GM18909 (cell line): ENCODE results near the gene ELF4.
"Not testable (repeated sequence)": the region's sequence is repeated elsewhere in the genome, so short reads cannot be mapped to it uniquely, and the experiment has no call there.

Experiments used
- ATAC-seq: cut with Tn5 transposase; IDR thresholded peaks from one replicate; pipeline ENCODE4 v1.9.1; 2021; ENCODE audit warnings: mild to moderate bottlenecking; ENCODE audit not compliant: unreplicated experiment, poor library complexity

The ELF4 gene

DNA sequence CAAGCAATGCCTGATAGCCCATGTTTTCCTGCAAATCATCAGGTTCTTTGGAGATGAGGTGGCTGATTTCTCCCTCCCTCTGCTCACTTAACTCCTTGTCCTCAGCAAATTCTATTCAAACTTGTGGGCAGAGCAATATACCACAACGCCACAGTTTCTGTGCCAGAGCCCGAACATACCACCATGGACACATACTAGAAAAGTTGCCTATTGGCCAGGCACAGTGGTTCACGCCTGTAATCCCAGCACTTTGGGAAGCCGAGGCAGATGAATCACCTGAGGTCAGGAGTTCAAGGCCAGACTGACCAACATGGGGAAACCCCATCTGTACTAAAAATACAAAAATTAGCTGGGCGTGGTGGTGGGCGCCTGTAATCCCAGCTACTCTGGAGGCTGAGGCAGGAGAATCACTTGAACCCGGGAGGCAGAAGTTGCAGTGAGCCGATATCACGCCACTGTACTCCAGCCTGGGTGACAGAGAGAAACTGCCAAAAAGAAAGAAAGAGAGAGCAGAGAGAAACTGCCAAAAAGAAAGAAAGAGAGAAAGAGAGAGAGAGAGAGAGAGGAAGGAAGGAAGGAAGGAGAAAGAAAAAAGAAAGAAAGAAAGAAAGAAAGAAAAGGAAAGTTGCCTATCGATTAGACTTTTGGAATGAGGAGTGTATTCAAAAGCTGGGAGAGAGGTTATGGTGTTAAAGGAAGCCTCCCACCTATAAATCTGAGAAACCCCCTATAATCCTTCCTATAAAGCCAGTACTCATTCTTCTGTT, 5.0 kb upstream of the ELF4 start:
- not testable (repeated sequence) for ATAC-seq

DNA sequence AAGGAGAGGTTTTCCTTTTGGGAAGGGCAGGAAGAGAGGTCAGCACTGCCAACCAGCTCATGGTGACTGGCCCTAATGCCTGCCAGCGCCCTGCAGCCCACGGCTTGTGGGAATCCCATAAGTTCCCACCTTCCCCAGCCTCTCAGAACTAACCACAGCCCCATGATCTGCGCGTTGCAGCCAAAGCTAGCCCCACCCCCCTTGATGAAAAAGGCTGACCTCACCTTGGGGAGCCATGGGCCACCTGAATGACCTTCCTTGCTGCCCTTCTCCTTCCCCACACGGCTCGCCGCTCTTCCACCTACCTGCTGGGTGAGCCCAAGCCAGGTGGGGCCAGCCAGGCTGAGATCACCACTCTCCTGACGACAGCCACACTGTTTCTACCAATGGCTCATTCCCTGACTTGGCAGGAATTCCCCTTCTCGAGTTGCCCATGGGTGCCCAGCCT, 3.9 kb upstream of the ELF4 start:
- no peak for ATAC-seq

DNA sequence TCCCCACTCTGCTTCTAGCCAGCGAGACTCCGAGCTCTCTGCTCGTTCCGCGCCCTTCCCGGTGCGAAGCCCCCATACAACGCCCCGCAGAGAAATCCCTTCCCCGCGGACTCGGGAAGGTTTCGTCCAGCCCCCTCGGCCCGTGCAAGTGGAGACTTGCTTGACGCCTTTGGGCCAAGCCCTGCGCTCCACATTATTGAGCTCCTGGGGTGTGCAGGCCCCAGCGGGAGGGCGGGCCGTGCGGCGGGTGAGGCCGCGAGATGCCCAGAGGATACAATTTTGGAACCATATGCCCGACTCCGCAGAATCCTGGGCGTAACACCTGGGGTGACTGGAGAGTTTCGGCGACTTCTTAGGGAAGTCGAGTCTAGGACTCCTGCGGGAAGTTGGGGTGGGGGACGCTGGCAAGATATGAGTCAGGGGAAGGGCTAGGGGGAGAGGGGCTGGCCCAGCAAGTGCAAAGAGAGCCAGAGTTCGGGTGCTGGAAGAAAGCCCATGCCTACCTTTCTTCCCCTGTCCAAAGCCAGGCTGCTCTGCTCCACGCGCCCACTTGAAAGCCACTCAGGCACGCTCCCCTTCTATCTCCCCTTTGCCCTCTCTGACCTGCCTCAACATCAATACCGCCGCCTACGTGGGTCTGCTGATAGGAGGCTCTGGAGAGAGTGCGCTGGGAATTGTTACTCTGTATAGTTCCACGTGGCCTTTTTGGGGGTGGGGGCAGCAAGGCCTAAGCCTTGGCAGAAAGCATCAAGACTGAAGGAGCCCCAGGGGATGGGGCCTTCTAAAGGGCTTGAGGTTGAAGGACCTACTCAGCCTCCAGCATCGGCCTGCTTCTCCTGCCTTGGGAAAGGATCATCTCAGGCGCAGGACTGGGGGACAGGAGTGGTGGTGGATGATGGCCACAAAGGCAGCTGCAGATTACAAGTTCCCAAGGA, 1.2 kb upstream of the ELF4 start:
- no peak for ATAC-seq

DNA sequence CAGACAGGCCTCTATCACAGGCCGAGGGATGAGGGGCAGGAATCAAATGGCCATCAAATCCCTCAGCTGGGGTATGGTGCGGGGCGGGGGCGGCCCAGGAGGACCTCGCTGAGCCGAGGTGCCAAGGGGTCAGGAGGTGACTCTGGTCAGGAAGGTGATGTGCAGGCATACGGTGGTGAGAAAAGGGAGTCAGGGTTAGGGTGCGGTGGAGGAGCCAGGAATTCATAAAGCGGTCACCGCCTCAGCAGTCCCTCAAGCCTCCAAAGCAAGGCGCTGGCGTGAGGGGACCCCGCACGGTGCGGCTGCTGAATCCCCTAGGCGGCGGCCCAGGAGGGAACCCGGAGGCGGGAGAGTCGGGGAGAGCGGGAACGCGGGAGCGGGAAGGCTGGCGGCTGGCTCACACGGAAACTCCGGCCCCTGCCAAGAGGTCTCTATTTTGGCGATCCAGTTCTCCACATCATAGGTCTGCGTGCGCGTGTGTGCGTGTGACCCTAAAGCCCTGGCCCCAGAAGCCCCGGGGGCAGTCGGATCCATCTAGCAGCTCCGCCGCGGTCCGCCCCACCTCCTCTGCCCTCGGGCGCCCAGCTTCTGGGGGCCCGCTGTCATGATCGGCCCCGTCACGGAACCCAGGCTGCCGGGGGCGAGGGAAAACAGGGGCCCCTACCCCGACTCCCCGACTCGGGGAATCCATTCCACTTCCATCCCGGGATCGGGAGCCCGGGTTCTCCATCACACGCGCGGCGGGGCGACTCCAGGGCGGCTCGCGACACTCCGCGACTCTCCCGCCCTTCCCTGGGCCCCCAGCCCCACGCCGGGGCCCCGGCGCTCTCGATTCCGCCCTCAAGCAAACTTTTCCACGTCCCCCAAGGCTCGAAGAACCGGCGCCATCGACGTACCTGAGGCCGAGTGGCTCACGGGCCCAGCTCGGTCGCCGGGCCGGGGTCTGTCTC, 593 bp downstream of the ELF4 start:
- no peak for ATAC-seq

DNA sequence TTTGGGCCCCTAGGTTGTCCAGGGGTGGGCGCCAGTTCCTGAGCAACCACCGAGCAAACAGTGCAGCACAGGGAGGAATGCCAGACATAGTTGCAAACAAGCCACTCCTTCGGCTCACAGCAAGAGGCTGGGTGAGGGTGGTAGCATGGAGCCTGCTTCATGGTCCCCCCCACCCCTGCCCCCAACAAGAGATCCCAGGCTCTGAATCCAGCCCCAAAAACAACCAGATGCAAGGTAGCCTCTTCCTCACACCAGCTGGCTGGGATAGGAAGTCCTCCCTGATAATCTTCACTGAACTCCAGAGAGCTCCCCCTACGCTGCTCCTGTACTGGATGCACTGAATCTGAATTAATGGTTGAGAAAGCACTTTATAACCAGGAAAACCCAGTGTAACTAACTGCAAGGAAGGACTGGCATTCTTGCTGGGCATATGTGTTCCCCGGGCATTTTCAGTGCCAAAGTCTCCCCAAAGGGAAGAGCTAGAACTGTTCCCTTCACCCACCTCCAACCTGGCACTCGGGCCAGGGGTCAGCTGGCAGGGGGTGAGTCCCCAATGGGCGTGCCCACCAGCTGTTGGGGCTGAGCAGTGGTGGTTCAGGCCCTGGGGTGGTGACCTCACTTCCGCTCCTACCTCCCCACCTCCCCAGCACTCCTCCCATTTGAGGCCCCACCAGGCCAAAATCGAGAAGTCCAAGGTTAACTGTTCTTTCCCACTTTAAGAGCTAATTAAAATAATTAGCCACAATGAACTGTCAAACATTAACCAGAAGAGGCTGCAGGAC, 1.5 kb downstream of the ELF4 start:
- peak; percentile 79 for ATAC-seq

DNA sequence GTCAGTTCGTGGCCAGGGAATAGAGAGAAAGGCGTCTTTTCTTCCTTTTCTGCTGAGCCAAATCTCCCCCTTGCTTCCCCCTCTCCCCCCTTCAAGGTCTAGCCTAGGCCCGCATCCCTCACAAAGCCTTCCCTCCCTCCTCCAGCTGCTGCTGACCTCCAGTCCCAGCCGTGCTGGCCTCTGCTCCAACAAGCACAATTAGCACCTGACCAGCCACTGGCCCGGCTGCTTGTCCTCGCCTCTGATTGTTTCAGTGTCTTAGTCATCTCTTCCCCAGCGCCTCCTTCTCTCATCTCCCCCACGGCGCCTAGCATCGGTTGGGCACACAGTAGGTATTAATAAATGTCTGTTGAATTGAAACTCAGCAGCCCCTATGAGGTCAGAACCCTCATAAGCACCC, 4.2 kb downstream of the ELF4 start:
- ATAC-seq = no peak

DNA sequence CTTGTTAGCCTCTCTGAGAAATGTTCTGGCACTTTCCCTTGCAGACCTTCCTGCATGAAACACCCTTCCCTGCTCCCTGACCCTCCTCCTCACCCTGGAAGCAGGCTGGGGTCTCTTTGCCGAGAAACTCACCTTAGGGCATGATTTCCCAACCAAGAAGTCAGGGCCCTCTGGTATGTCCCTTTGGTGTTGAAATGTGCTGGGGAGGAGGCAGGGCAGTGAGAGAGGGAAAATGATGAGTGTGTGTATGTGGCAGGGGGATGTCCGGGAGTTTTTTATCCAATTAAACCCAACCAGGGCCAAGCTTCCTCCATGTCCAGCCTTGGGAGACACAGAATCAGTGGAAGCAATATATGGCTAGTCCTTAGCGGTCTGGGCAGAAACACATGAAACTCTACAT, 5.1 kb downstream of the ELF4 start:
- ATAC-seq = no peak

DNA sequence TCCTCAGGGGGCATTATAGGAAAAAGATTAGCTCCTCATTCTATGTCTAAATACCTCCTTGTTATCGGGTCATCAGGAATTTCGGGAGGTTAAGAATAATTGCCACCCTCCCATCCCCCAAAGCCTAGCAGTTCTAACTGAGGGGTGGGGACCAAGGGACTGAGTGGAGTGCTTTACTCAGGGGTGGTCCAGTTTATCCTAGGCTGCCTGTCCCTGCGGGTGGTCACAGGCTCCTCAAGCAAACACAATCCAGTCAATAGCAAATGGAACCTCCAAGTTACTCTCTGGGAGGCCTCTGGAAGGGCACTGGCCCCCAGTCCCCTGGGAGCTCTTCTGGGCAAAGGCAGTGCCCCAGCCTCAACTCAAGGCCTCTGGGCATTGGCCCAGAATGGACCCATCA, 6.7 kb downstream of the ELF4 start:
- ATAC-seq = no peak

DNA sequence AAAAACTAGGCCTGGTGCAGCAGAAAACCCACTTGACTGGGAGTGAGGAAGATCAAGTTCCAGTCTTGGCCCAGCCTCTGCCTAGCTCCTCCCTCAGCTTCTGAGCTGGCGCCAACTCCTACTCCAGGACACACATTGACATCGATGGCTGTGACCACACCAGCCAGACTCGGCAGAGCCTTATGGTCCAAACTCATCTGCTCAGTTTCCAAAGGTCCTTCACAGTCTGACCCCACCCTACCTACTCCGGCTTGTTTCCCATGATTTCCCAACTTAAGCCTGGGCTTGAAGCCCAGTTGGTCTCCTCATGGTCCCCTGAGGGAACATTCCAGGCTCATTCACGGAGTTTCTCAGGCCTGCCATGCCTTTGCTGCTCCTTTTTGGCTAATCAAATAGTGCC, 10.1 kb downstream of the ELF4 start:
- no peak for ATAC-seq

DNA sequence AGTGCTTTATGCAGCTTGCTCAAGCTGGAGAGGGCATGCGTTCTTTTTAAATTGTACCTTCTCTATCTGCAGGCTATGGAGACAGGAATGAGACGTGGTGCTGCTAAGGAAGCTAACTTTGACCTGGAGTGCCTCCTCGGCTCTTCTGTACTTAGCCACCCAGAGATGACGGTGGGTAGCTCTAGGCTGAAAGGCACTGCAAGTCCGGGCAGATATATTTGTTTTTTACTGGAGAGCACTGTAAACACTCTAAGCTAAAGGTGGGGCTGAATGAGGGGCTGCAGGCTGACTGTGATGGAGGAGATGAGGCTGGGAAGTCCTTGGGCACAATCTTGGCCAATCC, 12.1 kb downstream of the ELF4 start:
- no peak for ATAC-seq

DNA sequence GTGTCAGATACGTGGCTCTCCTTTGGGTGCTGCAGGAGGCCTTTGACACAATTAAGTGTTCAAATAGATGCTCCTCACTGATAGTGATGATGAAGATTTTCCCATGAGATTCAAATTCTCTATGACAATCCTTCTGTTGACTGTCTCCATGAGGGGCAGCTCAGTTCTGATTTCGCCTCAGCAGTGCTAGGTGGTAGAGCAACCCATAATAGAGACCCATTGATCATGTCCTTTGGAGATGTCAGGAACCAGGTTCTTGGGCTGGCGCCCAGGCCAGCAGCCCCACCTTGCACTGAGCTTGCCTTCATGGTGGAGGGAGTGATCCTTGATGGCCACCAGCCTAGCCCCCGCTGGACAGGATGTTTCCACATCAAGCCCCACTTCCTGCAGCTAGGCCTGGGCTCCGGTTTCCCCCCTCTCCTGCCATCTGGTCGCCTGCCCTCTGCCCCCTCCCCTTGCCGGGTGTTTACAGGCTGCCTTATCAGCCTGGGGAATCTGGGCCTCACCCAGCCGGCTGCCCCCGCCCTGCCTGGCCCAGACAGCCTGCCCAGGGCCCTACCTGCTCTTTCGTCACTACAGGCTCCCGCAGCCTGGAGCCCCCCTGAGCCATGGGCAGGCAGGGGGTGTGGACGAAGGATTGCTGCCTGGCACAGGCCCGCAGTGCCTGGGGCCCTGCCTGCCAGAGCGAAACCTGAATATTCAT, 12.6 kb downstream of the ELF4 start:
- ATAC-seq = no peak

DNA sequence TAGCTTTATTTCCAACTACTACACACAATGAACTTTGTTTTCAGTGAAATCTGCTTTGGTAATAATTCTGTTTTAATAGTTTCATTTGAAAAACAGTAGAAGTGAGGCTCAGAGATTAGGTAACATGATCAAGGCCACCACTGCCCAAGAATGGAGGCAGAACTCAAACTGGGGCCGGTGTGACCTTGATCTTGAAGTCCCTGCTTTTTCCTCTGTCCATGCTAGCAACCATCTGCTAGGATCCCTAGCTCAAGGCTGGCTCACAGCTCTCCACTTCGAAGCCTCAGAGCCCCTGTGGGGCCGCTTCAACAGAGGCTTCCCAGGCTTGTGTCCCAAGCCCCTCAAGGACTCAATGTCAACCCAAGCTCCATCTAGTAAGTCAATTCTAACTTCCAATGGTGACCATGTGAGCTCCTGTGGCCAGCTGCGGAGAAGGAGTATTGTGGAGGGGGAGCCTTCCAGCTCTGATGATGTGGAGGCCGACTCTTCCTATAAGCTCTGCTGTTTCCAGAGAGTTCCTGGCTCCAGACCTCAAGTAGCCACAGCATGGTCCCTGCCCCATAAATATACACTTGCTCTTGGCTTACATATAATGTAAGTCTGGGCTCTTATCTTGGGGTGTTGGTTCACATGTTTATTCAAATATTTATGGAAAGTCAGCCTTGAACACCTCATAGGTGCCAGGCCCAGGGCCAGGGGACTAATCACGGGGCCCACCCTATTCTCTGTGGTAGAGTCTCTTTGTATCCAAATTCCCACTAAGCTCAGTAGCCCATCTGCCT, 14.9 kb downstream of the ELF4 start:
- no peak for ATAC-seq

DNA sequence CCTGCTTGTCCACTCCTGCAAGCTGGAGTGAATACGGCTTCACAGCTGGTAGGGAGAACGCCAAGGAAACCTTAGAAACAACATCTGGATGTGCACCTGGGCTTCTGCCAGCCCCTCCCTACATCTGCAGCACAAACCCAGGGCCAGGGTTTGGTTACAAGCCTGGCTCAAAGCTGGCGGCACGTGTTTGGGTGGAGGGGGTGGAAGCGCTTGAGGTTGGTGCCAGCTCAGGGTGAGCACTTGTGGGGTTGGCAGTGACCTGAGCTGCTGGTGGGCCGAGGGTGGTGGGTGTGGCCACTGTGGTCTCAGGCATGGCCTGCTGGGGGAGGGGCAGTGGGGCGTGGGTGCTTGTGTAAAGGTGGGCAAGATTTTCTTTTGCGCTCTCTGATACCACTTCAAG, 15.6 kb downstream of the ELF4 start:
- no peak for ATAC-seq

DNA sequence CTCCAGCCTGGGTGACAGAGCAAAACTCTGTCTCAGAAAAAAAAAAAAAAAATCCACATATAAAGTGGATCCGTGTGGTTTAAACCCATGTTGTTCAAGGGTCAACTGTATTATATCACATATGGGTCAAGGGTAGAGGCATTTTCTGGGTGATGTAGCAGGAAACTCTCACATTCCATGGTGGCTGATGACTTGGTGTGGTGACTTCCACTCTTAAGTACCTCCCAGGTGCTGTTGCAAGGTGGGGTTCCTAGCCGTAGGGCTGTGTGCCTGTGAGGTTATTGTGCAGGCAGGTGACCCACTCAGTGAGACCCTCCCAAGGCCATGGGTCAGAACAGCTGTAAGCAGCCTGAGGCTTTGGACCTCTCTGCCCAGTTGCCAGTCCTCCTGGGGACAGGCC, 17.0 kb downstream of the ELF4 start:
- no peak for ATAC-seq

DNA sequence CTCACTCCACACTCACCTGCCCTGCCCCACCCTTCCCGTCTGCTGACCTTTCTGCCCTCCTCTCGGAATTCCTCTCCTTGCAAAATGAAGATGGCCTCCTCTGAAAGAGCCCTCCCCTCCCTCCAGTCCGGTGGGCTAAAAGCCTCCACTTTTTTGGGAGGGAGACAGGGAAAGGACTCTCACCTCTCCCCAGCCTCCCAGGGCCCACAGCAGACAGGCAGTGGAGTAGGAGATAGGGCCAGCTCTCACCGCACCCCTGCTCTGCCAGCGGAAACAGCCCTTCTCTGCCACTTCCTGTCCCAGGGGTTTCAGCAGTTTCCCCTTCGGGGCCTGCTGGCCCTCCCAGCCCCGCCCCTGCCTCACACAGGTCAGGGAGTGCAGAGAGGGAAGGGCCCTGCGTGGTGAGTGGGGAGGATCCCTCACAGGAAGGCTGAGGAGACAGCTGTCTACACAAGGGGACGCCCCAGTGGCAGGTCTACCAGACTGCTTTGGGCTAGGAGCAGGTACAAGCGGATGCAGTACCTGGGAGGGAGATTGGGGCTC, 18.2 kb downstream of the ELF4 start:
- ATAC-seq = peak; percentile 99

DNA sequence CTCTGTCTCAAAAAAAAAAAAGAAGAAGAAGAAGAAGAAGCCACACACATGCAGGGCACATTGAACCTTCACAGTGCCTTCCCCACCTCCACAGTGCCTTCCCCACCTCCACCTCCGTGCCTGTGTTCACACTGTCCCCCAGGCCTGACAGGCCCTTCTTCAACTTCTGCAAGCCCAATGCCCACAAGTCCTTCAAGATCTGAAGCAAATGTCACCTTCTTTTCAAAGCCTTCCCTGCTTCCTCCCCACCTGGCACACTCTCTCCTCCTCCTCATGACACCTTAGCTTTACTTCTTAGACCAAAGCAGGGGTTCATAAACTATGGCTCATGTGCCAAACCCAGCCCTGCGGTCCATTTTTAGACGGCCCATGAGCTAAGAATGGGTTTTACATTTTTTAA, 19.9 kb downstream of the ELF4 start:
- no peak for ATAC-seq

DNA sequence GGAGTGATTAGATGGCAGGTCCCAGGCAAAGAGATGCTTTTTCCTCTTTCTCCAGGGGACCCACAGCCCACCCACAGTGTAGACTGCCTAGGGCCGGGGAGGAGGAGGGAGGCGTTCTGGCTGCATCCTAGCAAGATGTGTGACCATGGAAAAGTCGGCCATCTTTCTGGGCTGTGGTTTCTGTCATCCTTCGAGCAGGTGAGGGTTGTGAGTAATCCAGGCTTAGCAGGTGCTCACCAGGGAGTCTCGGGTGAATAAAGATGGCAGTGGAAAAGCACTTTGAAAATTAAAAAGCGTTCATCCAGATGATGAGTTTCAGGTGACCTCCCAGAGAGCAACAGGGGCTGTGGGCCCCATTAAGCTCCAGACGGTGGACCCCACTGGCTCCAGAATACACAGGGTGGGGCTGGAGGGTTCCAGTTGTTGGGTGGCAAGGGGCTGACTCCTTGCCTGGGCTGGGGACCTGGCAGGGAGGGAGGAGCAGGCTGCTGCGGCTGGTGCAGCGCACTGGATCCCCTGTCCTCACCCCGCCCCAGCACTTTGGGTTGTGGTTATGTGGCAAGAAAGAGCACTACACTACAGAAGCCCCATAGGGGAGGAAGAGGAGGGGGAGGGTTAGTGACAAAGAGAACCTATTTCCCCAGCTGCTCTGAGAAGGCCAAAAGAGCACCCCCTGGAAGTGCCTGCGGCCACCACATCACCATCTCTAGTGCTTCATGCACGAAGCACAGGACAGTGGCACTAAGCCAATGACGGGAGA, 23.7 kb downstream of the ELF4 start:
- peak; percentile 45 for ATAC-seq
